ENCODE measurements around the gene AQP11. TPM values are rescaled to one million over a fixed set of nuclear protein-coding genes. Genes with fewer than 3 reads are reported as not detected.
A peak's percentile ranks its signal among the peaks of the same experiment; 100 is the strongest.

The AQP11 gene
- total and polyA plus RNA-seq, 2 of the 4 experiments (the other 2 are of a cell fraction): 1.1 TPM

GRCh38 chr11:77656362-77656761 lies 66.6 kb downstream of the AQP11 start:
- WGBS, 2 experiments (ENCODE audit: extremely low coverage in 2 of 2, insufficient read length in 1 of 2): no CpG with 5 or more reads among the region's 7 CpGs

More at GRCh38 chr11:77656362-77656761, 66.6 kb downstream of the AQP11 start:
- BruUV-seq (replicated peaks): no TSS peak
- Histone ChIP-seq H2AK5ac (ENCODE audit: low read depth, low read length) (0 out of 2 replicates have a peak overlapping the region, but pooled peaks have one; percentile 24), H2AK9ac (replicated peaks; ENCODE audit: low read depth, low read length, poor library complexity) (no peak overlapping the region), H2AFZ (replicated peaks; ENCODE audit: low read length, poor library complexity) (no peak overlapping the region), H3K4ac (ENCODE audit: low read depth, low read length) (peak overlapping the region; percentile 19), H2BK120ac (ENCODE audit: low read depth, low read length) (peak overlapping the region; percentile 81), H2BK5ac (ENCODE audit: low read depth, low read length, poor library complexity, severe bottlenecking) (no peak overlapping the region), H3K18ac (ENCODE audit: low read depth, low read length) (peak overlapping the region; percentile 85; the same call in 1 of the 2 replicates), H4K8ac (ENCODE audit: low read depth in 2 of 2, low read length in 2 of 2) (0 out of 4 replicates have a peak overlapping the region, but pooled peaks of 1 of the 2 experiments have one; percentile 3), H3K36me3 (ENCODE audit: control insufficient read depth, insufficient read depth, low read length) (no peaks in the 10 kb centered on the region), H4K5ac (ENCODE audit: low read depth, low read length) (no peak overlapping the region), H3K4me3 (ENCODE audit: insufficient read depth, low read depth, low read length) (no peak overlapping the region), H3K27ac (ENCODE audit: insufficient read depth, low read length) (no peak overlapping the region; the same call in 1 of the 2 replicates), H3K14ac (replicated peaks; ENCODE audit: low read depth, low read length) (no peak overlapping the region), H3K4me2 (ENCODE audit: low read depth, low read length) (no peak overlapping the region), H3K9me1 (ENCODE audit: insufficient read depth, low read length) (peaks cover 3% of the 10 kb centered on the region; the same call in 1 of the 2 replicates), H3K9me3 (ENCODE audit: control insufficient read depth, insufficient read depth, low read length) (no peaks in the 10 kb centered on the region), H3K9ac (ENCODE audit: low read depth, low read length) (no peak overlapping the region), H3K56ac (ENCODE audit: extremely low read depth, insufficient read depth, low read length) (no peak overlapping the region), H4K20me1 (ENCODE audit: insufficient read depth, low read length) (no peaks in the 10 kb centered on the region; the same call in 1 of the 2 replicates), H3K79me1 (ENCODE audit: low read depth in 1 of 2, low read length in 2 of 2) (no peaks in the 10 kb centered on the region), H3K23ac (ENCODE audit: low read depth, low read length) (no peak overlapping the region), H2BK15ac (ENCODE audit: low read depth, low read length) (peak overlapping the region; percentile 19; the same call in 1 of the 3 replicates), H2BK20ac (ENCODE audit: low read depth, low read length) (peak overlapping the region; percentile 61), H3K27me3 (ENCODE audit: control insufficient read depth, insufficient read depth, low read length) (no peaks in the 10 kb centered on the region), H4K91ac (ENCODE audit: insufficient read depth, low read depth, low read length) (no peak overlapping the region), H3K4me1 (ENCODE audit: control insufficient read depth, insufficient read depth, low read length) (peaks cover 11% of the 10 kb centered on the region)
- POLR2A ChIA-PET (ENCODE audit: unreplicated experiment): no interaction called here
- no peak for ATAC-seq (ENCODE audit: low read depth)
- in situ Hi-C loops (cut with MboI; ENCODE audit: low sequenced_read_pairs) (no loop called here), intact Hi-C loops (cut with micrococcal nuclease) (no loop called here), dilution Hi-C loops (cut with HindIII; ENCODE audit: low sequenced_read_pairs, unreplicated experiment) (no loop called here)
- DNase-seq: no peak
- TF ChIP-seq BHLHE40 (IDR thresholded peaks at IDR 0.05; ENCODE audit: low read depth, low read length) (no peak), MXI1 (IDR thresholded peaks at IDR 0.05; ENCODE audit: borderline replicate concordance, low read depth, low read length) (no peak), MAFK (IDR thresholded peaks at IDR 0.05; ENCODE audit: low read depth, low read length) (no peak), POLR2A (IDR thresholded peaks at IDR 0.05; ENCODE audit: low read depth, low read length) (no peak), RAD21 (IDR thresholded peaks at IDR 0.05; ENCODE audit: low read length) (no peak), ELK1 (IDR thresholded peaks at IDR 0.05; ENCODE audit: borderline replicate concordance, low read depth, low read length) (no peak), RFX5 (IDR thresholded peaks at IDR 0.05; ENCODE audit: low read depth, low read length) (no peak), RCOR1 (IDR thresholded peaks at IDR 0.05; ENCODE audit: insufficient replicate concordance, low read length) (no peak), MAZ (IDR thresholded peaks at IDR 0.05; ENCODE audit: borderline replicate concordance, low read depth, low read length) (no peak), FOS (IDR thresholded peaks at IDR 0.05; ENCODE audit: low read depth, low read length) (no peak), NFE2L2 (IDR thresholded peaks at IDR 0.05; ENCODE audit: low read depth, low read length) (no peak), CEBPB (IDR thresholded peaks at IDR 0.05; ENCODE audit: low read depth, low read length) (no peak), SMC3 (IDR thresholded peaks at IDR 0.05; ENCODE audit: low read depth, low read length) (no peak), CTCF (conservative IDR thresholded peaks at IDR 0.05; ENCODE audit: low read depth, low read length) (no peak), CHD1 (IDR thresholded peaks at IDR 0.05; ENCODE audit: low read depth, low read length) (no peak)
- TF ChIP-seq, protein P1, sequence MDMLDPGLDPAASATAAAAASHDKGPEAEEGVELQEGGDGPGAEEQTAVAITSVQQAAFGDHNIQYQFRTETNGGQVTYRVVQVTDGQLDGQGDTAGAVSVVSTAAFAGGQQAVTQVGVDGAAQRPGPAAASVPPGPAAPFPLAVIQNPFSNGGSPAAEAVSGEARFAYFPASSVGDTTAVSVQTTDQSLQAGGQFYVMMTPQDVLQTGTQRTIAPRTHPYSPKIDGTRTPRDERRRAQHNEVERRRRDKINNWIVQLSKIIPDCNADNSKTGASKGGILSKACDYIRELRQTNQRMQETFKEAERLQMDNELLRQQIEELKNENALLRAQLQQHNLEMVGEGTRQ (IDR thresholded peaks at IDR 0.05; ENCODE audit: low read depth, low read length): no peak
- CTCF ChIA-PET: no interaction called here
